SU-DHL-6 (cell line): ENCODE measurements around the gene LGALS16.
"Not testable (repeated sequence)": the region's sequence is repeated elsewhere in the genome, so short reads cannot be mapped to it uniquely, and the experiment has no call there.

Experiments
- H2AFZ ChIP-seq: fragments of 200-600 bp; sonication (generic); 2 replicates; pipeline ENCODE4 v1.6.1; 2014; ENCODE audit warnings: low read depth, mild to moderate bottlenecking, moderate library complexity, mixed read lengths, antibody characterized with exemption, low read length; ENCODE audit not compliant: severe bottlenecking
- H3F3A ChIP-seq: fragments of 200-600 bp; shearing (Covaris generic); 2 replicates; pipeline ENCODE4 v1.6.0; 2016; ENCODE audit warnings: antibody characterized with exemption, mild to moderate bottlenecking; ENCODE audit not compliant: insufficient read depth
- H3K27ac ChIP-seq: fragments of 200-600 bp; sonication (generic); 2 replicates; pipeline ENCODE4 v1.5.1; 2016; ENCODE audit warnings: low read depth, mild to moderate bottlenecking, low read length, moderate library complexity, mixed read lengths
- H3K27me3 ChIP-seq: fragments of 200-600 bp; sonication (generic), shearing (Covaris generic); 2 replicates; pipeline ENCODE4 v1.6.0; 2014; ENCODE audit warnings: mild to moderate bottlenecking, low read length
- H3K36me3 ChIP-seq: fragments of 200-600 bp; sonication (generic); 2 replicates; pipeline ENCODE4 v1.6.1; 2014; ENCODE audit warnings: mild to moderate bottlenecking, low read length, mixed read lengths
- H3K4me2 ChIP-seq: fragments of 300-600, 200-600 bp; shearing (Covaris generic), sonication (generic); 2 replicates; pipeline ENCODE4 v1.6.0; 2014; ENCODE audit warnings: low read length, low read depth, mild to moderate bottlenecking; ENCODE audit not compliant: poor library complexity, severe bottlenecking
- H3K4me3 ChIP-seq: fragments of 200-600 bp; sonication (generic); 2 replicates; pipeline ENCODE4 v1.5.1; 2014; ENCODE audit warnings: antibody characterized with exemption, low read length, mild to moderate bottlenecking, mixed read lengths; ENCODE audit not compliant: insufficient read depth, poor library complexity, severe bottlenecking
- H3K79me2 ChIP-seq: fragments of 200-600 bp; sonication (generic); 2 replicates; pipeline ENCODE4 v1.6.1; 2014; ENCODE audit warnings: mild to moderate bottlenecking, low read length, moderate library complexity; ENCODE audit not compliant: insufficient read depth
- H3K9ac ChIP-seq: fragments of 200-600 bp; sonication (generic); 2 replicates; pipeline ENCODE4 v1.7.0; 2014; ENCODE audit warnings: mild to moderate bottlenecking, low read length
- H3K9me2 ChIP-seq: fragments of 200-600 bp; sonication (generic); replicated peaks from 2 replicates; pipeline ENCODE4 v1.6.1; 2014; ENCODE audit warnings: low read length; ENCODE audit not compliant: insufficient read depth
- H3K9me3 ChIP-seq: fragments of 200-600 bp; sonication (generic); 2 replicates; pipeline ENCODE4 v1.6.1; 2014; ENCODE audit warnings: low read length, mixed read lengths; ENCODE audit not compliant: insufficient read depth
- H4K20me1 ChIP-seq: fragments of 200-600 bp; sonication (generic); 2 replicates; pipeline ENCODE4 v1.6.1; 2014; ENCODE audit warnings: low read depth, mild to moderate bottlenecking, antibody characterized with exemption, low read length, moderate library complexity, mixed read lengths
- CTCF ChIP-seq: fragments of 200-600 bp; sonication (generic); IDR thresholded peaks from one replicate; pipeline ENCODE4 v1.5.1; 2017; ENCODE audit warnings: antibody characterized with exemption, mild to moderate bottlenecking, low read length, moderate library complexity; ENCODE audit not compliant: insufficient read depth, poor library complexity, severe bottlenecking
- EZH2phosphoT487 ChIP-seq: fragments of 200-600 bp; sonication (generic), shearing (Covaris generic); conservative IDR thresholded peaks from 2 replicates; pipeline ENCODE4 v1.6.1; 2018; ENCODE audit warnings: mild to moderate bottlenecking, antibody characterized with exemption, low read length, moderate library complexity, mixed read lengths

LGALS16 gene

GRCh38 chr19:39670998-39671397, 15.3 kb downstream of the LGALS16 start:
- Histone ChIP-seq H2AFZ (no peak overlapping the region), H3K4me2 (no peak overlapping the region), H3F3A (no peaks in the 10 kb centered on the region), H3K9me3 (no peaks in the 10 kb centered on the region), H3K9me2 (no peaks in the 10 kb centered on the region), H3K27me3 (no peaks in the 10 kb centered on the region), H3K36me3 (no peaks in the 10 kb centered on the region), H3K27ac (no peak overlapping the region), H4K20me1 (no peaks in the 10 kb centered on the region), H3K79me2 (no peaks in the 10 kb centered on the region), H3K9ac (no peak overlapping the region), H3K4me3 (no peak overlapping the region)
- TF ChIP-seq CTCF (no peak), EZH2phosphoT487 (no peak)

- no peak overlapping the region for H3K27ac ChIP-seq
- no peaks in the 10 kb centered on the region for H3K79me2 ChIP-seq
- TF ChIP-seq CTCF (no peak), EZH2phosphoT487 (no peak)
- H4K20me1 ChIP-seq: no peaks in the 10 kb centered on the region
- no peaks in the 10 kb centered on the region for H3F3A ChIP-seq
- no peak overlapping the region for H3K4me3 ChIP-seq
- H3K36me3 ChIP-seq: no peaks in the 10 kb centered on the region
- H2AFZ ChIP-seq: no peak overlapping the region
- no peaks in the 10 kb centered on the region for H3K9me3 ChIP-seq
- no peaks in the 10 kb centered on the region for H3K9me2 ChIP-seq
- H3K4me2 ChIP-seq: no peak overlapping the region
- H3K9ac ChIP-seq: no peak overlapping the region
- H3K27me3 ChIP-seq: no peaks in the 10 kb centered on the region
Observed at GRCh38 chr19:39671739-39672363, 16.1 kb downstream of the LGALS16 start.

GRCh38 chr19:39672473-39672872, 16.8 kb downstream of the LGALS16 start:
- Histone ChIP-seq H3F3A (no peaks in the 10 kb centered on the region), H3K9me3 (no peaks in the 10 kb centered on the region), H3K9ac (no peak overlapping the region), H3K9me2 (no peaks in the 10 kb centered on the region), H3K79me2 (no peaks in the 10 kb centered on the region), H4K20me1 (no peaks in the 10 kb centered on the region), H3K4me2 (no peak overlapping the region), H3K36me3 (no peaks in the 10 kb centered on the region), H2AFZ (no peak overlapping the region), H3K27ac (no peak overlapping the region), H3K27me3 (no peaks in the 10 kb centered on the region), H3K4me3 (no peak overlapping the region)
- TF ChIP-seq EZH2phosphoT487: no peak
- no peak for TF ChIP-seq CTCF

GRCh38 chr19:39673862-39674261, 18.1 kb downstream of the LGALS16 start:
- H3F3A ChIP-seq, H4K20me1 ChIP-seq, H3K27me3 ChIP-seq, H3K36me3 ChIP-seq, H3K79me2 ChIP-seq, H3K4me3 ChIP-seq, H3K9ac ChIP-seq, H3K4me2 ChIP-seq, H2AFZ ChIP-seq, H3K9me2 ChIP-seq, H3K9me3 ChIP-seq, H3K27ac ChIP-seq: not testable (repeated sequence)
